ENCODE results near the gene ACOX3. TPM values are rescaled to one million over a fixed set of nuclear protein-coding genes. Genes with fewer than 3 reads are reported as not detected.
A peak's percentile ranks its signal among the peaks of the same experiment; 100 is the strongest.

ACOX3 gene
- total and polyA plus RNA-seq, 2 of the 8 experiments (the other 6 are each of a cell fraction or from before 2014, with no cell fraction given): 2.5 to 9.9 TPM

DNA sequence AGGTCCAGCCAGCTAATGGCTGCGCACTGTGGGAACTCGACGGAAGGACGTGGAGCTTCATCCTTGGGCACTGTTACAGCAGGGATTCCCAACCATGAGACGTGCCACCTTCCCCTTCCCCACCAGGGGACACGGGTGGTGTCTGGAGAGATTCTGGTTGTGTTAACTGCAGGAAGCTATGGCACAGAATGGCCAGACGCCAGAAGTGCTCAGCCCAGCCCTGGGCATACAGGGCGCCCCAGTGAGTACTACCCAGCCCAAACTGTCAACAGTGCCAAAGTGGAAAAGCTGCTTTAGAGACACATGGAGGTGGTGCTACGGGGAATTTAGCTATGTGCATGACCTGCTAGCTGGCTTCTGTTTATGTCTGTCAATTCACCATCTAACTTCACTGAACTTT lies 32.8 kb downstream of the ACOX3 start:
- no peak overlapping the region for H3K23ac ChIP-seq (ENCODE audit: insufficient read length)
- no peak overlapping the region for H3K4ac ChIP-seq (replicated peaks; ENCODE audit: insufficient read length, low read depth, low read length)
- H2BK15ac ChIP-seq (ENCODE audit: low read length): no peak overlapping the region
- H2BK20ac ChIP-seq (ENCODE audit: low read length): no peak overlapping the region
- peaks cover 0 to 3% of the 10 kb centered on the region in 2 experiments for H4K20me1 ChIP-seq (replicated peaks in 1 of 2; ENCODE audit: control insufficient read depth in 1 of 2, insufficient read depth in 2 of 2, low read length in 2 of 2)
- 90% methylated on average over 9 of the region's 9 CpGs; no CpG with 5 or more reads in 1 of the 2 experiments for WGBS, 2 experiments (ENCODE audit: extremely low coverage in 1 of 2, insufficient coverage in 1 of 2, insufficient read length in 1 of 2, insufficient replicate concordance in 2 of 2, low coverage in 1 of 2, low lambda C conversion rate in 2 of 2, missing lambda C conversion rate in 1 of 2)
- peaks cover 0 to 5% (median 4%) of the 10 kb centered on the region in 4 experiments; a peak in 6 of 7 replicates for H3K4me1 ChIP-seq (replicated peaks in 1 of 4; ENCODE audit: control insufficient read depth in 3 of 4, insufficient read depth in 4 of 4, low read length in 3 of 4)
- no peak overlapping the region for H4K8ac ChIP-seq (ENCODE audit: extremely low read depth, insufficient read depth, low read length)
- no peak overlapping the region for H3K18ac ChIP-seq (ENCODE audit: extremely low read depth, low read length)
- no peaks in the 10 kb centered on the region for H3K79me2 ChIP-seq (ENCODE audit: control insufficient read depth in 1 of 2, insufficient read depth in 2 of 2, low read length in 2 of 2)
- no peak overlapping the region for H2BK5ac ChIP-seq (ENCODE audit: low read depth, low read length)
- no peak overlapping the region for H3K4me3 ChIP-seq (ENCODE audit: extremely low read depth in 1 of 4, insufficient read depth in 2 of 4, low read depth in 3 of 4, low read length in 4 of 4)
- FAIRE-seq (no peak), DNase-seq (ENCODE audit: low read depth in 1 of 2, low spot score in 2 of 2) (no peak)
- no peak overlapping the region for H3K14ac ChIP-seq (ENCODE audit: insufficient read length)
- no peak overlapping the region for H3K4me2 ChIP-seq (ENCODE audit: insufficient read depth in 1 of 2, low read depth in 2 of 2, low read length in 2 of 2)
- H3K9ac ChIP-seq (replicated peaks in 1 of 4; ENCODE audit: extremely low read depth in 1 of 4, low read depth in 3 of 4, low read length in 3 of 4): peak overlapping the region in 1 of 4 experiments; percentile 13; a peak in 1 of 7 replicates
- H2AK5ac ChIP-seq (ENCODE audit: low read depth, low read length): no peak overlapping the region
- no peak overlapping the region for H2AFZ ChIP-seq (ENCODE audit: low read length)
- H3K36me3 ChIP-seq (ENCODE audit: control insufficient read depth in 2 of 4, insufficient read depth in 4 of 4, low read length in 3 of 4): peaks cover 0 to 3% (median 0%) of the 10 kb centered on the region in 4 experiments; a peak in 1 of 8 replicates
- H3K79me1 ChIP-seq (ENCODE audit: low read depth, low read length): no peaks in the 10 kb centered on the region
- no peak overlapping the region for H4K91ac ChIP-seq (replicated peaks; ENCODE audit: insufficient read length, low read length)
- no peak overlapping the region for H3K56ac ChIP-seq (replicated peaks; ENCODE audit: insufficient read length, low read depth, low read length)
- POLR2A ChIA-PET (ENCODE audit: partially characterized antibody): no interaction called here
- H3K9me3 ChIP-seq (ENCODE audit: insufficient read depth in 2 of 2, low read depth in 1 of 2, low read length in 1 of 2): no peaks in the 10 kb centered on the region; a peak in 1 of 4 replicates
- H3K27me3 ChIP-seq (replicated peaks in 1 of 4; ENCODE audit: control insufficient read depth in 3 of 4, extremely low read depth in 1 of 4, insufficient read depth in 3 of 4, low read length in 3 of 4): no peaks in the 10 kb centered on the region
- CTCF ChIA-PET (ENCODE audit: partially characterized antibody): interaction anchor here (0.6 to 6.5 kb wide), 25 partner anchors 9 to 287 kb away, joined by 3 to 74 read pairs (median 4); partner anchors contain the start of gene HTRA3
- H2BK120ac ChIP-seq (replicated peaks; ENCODE audit: low read depth, low read length): no peak overlapping the region
- H2BK12ac ChIP-seq (ENCODE audit: low read depth, low read length): no peak overlapping the region
- no peak overlapping the region for H3K27ac ChIP-seq (ENCODE audit: low read depth, low read length)
- H4K5ac ChIP-seq (ENCODE audit: insufficient read length, low read depth, low read length): no peak overlapping the region
- no peaks in the 10 kb centered on the region for H3K23me2 ChIP-seq (ENCODE audit: low read depth, low read length)
- TF ChIP-seq BRCA1 (IDR thresholded peaks at IDR 0.05; ENCODE audit: low read depth, low read length) (no peak), SP4 (IDR thresholded peaks at IDR 0.05; ENCODE audit: low read length) (no peak), SIX5 (IDR thresholded peaks at IDR 0.05; ENCODE audit: low read depth, low read length) (no peak), CTBP2 (IDR thresholded peaks at IDR 0.05; ENCODE audit: borderline replicate concordance, insufficient read depth, insufficient read length, low read length) (no peak), TAF7 (optimal IDR thresholded peaks at IDR 0.05; ENCODE audit: borderline replicate concordance, low read depth, low read length) (no peak), SIN3A (conservative IDR thresholded peaks at IDR 0.05 in 1 of 2, IDR thresholded peaks at IDR 0.05 in 1 of 2; ENCODE audit: low read depth in 1 of 2, low read length in 2 of 2) (no peak), CBX8 (IDR thresholded peaks at IDR 0.05; ENCODE audit: borderline replicate concordance, low read depth, low read length) (no peak), EZH2 (IDR thresholded peaks at IDR 0.05; ENCODE audit: low read depth, low read length, severe bottlenecking) (no peak), RFX5 (IDR thresholded peaks at IDR 0.05; ENCODE audit: borderline replicate concordance, low read depth, low read length) (no peak), HDAC6 (IDR thresholded peaks at IDR 0.05; ENCODE audit: low read depth, low read length) (no peak), TEAD4 (IDR thresholded peaks at IDR 0.05; ENCODE audit: low read depth, low read length) (no peak), PHF8 (conservative IDR thresholded peaks at IDR 0.05; ENCODE audit: low read depth, low read length) (no peak), RAD21 (IDR thresholded peaks at IDR 0.05 in 1 of 2, conservative IDR thresholded peaks at IDR 0.05 in 1 of 2; ENCODE audit: low read depth in 2 of 2, low read length in 2 of 2) (no peak), CHD2 (IDR thresholded peaks at IDR 0.05; ENCODE audit: low read length) (no peak)
